CD14-positive monocyte (primary cell): ENCODE data around the gene OSTC. TPM values are rescaled to one million over a fixed set of nuclear protein-coding genes. Genes with fewer than 3 reads are reported as not detected.
A peak's percentile ranks its signal among the peaks of the same experiment; 100 is the strongest.

Experiments
- DNase-seq, 3 donors: peaks; one replicate each; pipeline ENCODE4 v3.0.0-alpha.2; 2011 to 2022
- H2AFZ ChIP-seq: 2 replicates; pipeline ENCODE4 v1.6.0; 2012; ENCODE audit warnings: mild to moderate bottlenecking, low read depth, low read length, inconsistent platforms; ENCODE audit not compliant: insufficient read depth, poor library complexity, severe bottlenecking
- H3K27ac ChIP-seq, 2 donors: 1 replicate in 1 of 2; 2 replicates in 1 of 2; pipeline ENCODE4 v1.5.1; 2012 to 2013; ENCODE audit warnings: low read length in 2 of 2, control low read depth in 1 of 2, inconsistent platforms in 1 of 2, low read depth in 1 of 2, mild to moderate bottlenecking in 1 of 2
- H3K27me3 ChIP-seq, 2 donors: one replicate each; pipeline versions ENCODE4 v1.6.0 to v1.6.1; 2011 to 2013; ENCODE audit warnings: low read length in 2 of 2; ENCODE audit not compliant: control insufficient read depth in 2 of 2, insufficient read depth in 2 of 2
- H3K36me3 ChIP-seq, 2 donors: replicated peaks in 1 of 2; 1 replicate in 1 of 2; 2 replicates in 1 of 2; pipeline versions ENCODE4 v1.5.1 to v1.6.1; 2012 to 2013; ENCODE audit warnings: low read length in 2 of 2, control low read depth in 1 of 2, inconsistent platforms in 1 of 2, mild to moderate bottlenecking in 1 of 2; ENCODE audit not compliant: insufficient read depth in 2 of 2, control insufficient read depth in 1 of 2
- H3K4me1 ChIP-seq, 2 donors: 1 replicate in 1 of 2; 2 replicates in 1 of 2; pipeline versions ENCODE4 v1.5.1 to v1.6.1; 2012 to 2013; ENCODE audit warnings: low read length in 2 of 2, control low read depth in 1 of 2, inconsistent platforms in 1 of 2, mild to moderate bottlenecking in 1 of 2, moderate library complexity in 1 of 2; ENCODE audit not compliant: insufficient read depth in 2 of 2, control insufficient read depth in 1 of 2
- H3K4me2 ChIP-seq: replicated peaks from 2 replicates; pipeline ENCODE3; 2012; ENCODE audit warnings: low read length, moderate library complexity, mild to moderate bottlenecking; ENCODE audit not compliant: poor library complexity, severe bottlenecking; ENCODE audit errors: extremely low read depth
- H3K4me3 ChIP-seq, 3 experiments: fragments of 200-600 bp in 1 of 3; sonication (generic) in 1 of 3; replicated peaks in 1 of 3; 1 replicate in 2 of 3; 2 replicates in 1 of 3; pipeline ENCODE4 v1.5.1; 2011 to 2013; ENCODE audit warnings: low read length in 3 of 3, mild to moderate bottlenecking in 3 of 3, control low read depth in 2 of 3, low read depth in 2 of 3, inconsistent platforms in 1 of 3, moderate library complexity in 1 of 3
- H3K79me2 ChIP-seq: 2 replicates; pipeline ENCODE4 v1.6.0; 2012; ENCODE audit warnings: mild to moderate bottlenecking, control low read depth, inconsistent platforms, low read length, moderate library complexity; ENCODE audit not compliant: insufficient read depth
- H3K9ac ChIP-seq: 2 replicates; pipeline ENCODE4 v1.6.0; 2017; ENCODE audit warnings: low read length, mild to moderate bottlenecking; ENCODE audit not compliant: insufficient read depth, poor library complexity, severe bottlenecking
- H3K9me3 ChIP-seq, 2 donors: replicated peaks in 1 of 2; 1 replicate in 1 of 2; 2 replicates in 1 of 2; pipeline versions ENCODE4 v1.5.1 to v1.6.1; 2012 to 2013; ENCODE audit warnings: low read length in 2 of 2, control low read depth in 1 of 2; ENCODE audit not compliant: control insufficient read depth in 1 of 2, insufficient read depth in 1 of 2
- H4K20me1 ChIP-seq: 2 replicates; pipeline ENCODE4 v1.6.0; 2012; ENCODE audit warnings: mild to moderate bottlenecking, low read length, control low read depth, moderate library complexity; ENCODE audit not compliant: insufficient read depth
- H3K27ac Mint-ChIP-seq, 7 donors: one replicate each; pipeline ENCODE4 v1.8.0; 2020; ENCODE audit warnings: mild to moderate bottlenecking in 7 of 7, mixed read lengths in 7 of 7, moderate library complexity in 6 of 7, inconsistent platforms in 2 of 7
- H3K27me3 Mint-ChIP-seq, 3 donors: one replicate each; pipeline ENCODE4 v1.8.0; 2021 to 2022; ENCODE audit warnings: low read depth in 3 of 3, mild to moderate bottlenecking in 3 of 3, mixed read lengths in 3 of 3, moderate library complexity in 3 of 3, inconsistent platforms in 1 of 3
- H3K36me3 Mint-ChIP-seq, 2 donors: one replicate each; pipeline ENCODE4 v1.8.0; 2020; ENCODE audit warnings: mixed read lengths in 2 of 2, inconsistent platforms in 1 of 2, mild to moderate bottlenecking in 1 of 2
- H3K4me1 Mint-ChIP-seq: one replicate; pipeline ENCODE4 v1.8.0; 2020; ENCODE audit warnings: mild to moderate bottlenecking, mixed read lengths
- H3K4me3 Mint-ChIP-seq, 2 donors: one replicate each; pipeline ENCODE4 v1.8.0; 2020; ENCODE audit warnings: mild to moderate bottlenecking in 2 of 2, mixed read lengths in 2 of 2, moderate library complexity in 1 of 2
- H3K9me3 Mint-ChIP-seq, 7 donors: one replicate each; pipeline ENCODE4 v1.8.0; 2020 to 2022; ENCODE audit warnings: mixed read lengths in 7 of 7, mild to moderate bottlenecking in 6 of 7, moderate library complexity in 6 of 7, inconsistent platforms in 2 of 7
- CTCF ChIP-seq: fragments of 200-600 bp; IDR thresholded peaks from one replicate; pipeline ENCODE4 v1.8.0; 2022; ENCODE audit warnings: antibody characterized with exemption, mild to moderate bottlenecking
- WGBS: methylation state at CpG from one replicate; pipeline ENCODE4 v1.1.5; 2013; ENCODE audit warnings: missing lambda C conversion rate; ENCODE audit not compliant: insufficient coverage; 5-methylcytosine and 5-hydroxymethylcytosine counted together
- intact Hi-C, 2 donors: fragments of 100-400 bp; cut with micrococcal nuclease; formaldehyde crosslinking; loops; one replicate each; pipeline versions ENCODE4 v1.15.0 to v1.15.1; 2023
- polyA plus RNA-seq, 3 donors: library from polyadenylated mRNA; depleted of rRNA in 1 of 3; unstranded in 2 of 3; stranded (reverse) in 1 of 3; fragments of 300-500 nt in 2 of 3; fragments of >200 nt in 1 of 3; fragmentation: Illumina TruSeq in 2 of 3; gene quantifications; 1 replicate in 2 of 3; 2 replicates in 1 of 3; pipeline ENCODE4 v1.2.3, GENCODE V29; 2012 to 2021

Gene OSTC
- polyA plus RNA-seq, 3 donors, result 68.5 to 156 (median 149) TPM

- Mint-ChIP-seq H3K4me1 (peaks cover 26% of the 10 kb centered on the region), H3K27me3 (no peaks in the 10 kb centered on the region), H3K4me3 (peak overlapping the region; percentile 96 to 98), H3K27ac (peak overlapping the region; percentile 93 to 98 (median 98)), H3K36me3 (peaks cover 9 to 10% of the 10 kb centered on the region in 2 donors), H3K9me3 (no peaks in the 10 kb centered on the region)
- no peak for TF ChIP-seq CTCF
- H3K36me3 ChIP-seq, result peaks cover 3 to 20% of the 10 kb centered on the region in 2 donors
- no peaks in the 10 kb centered on the region for H3K9me3 ChIP-seq
- H3K27me3 ChIP-seq, result no peaks in the 10 kb centered on the region
- peak overlapping the region; percentile 84 to 94 for H3K27ac ChIP-seq
- peaks cover 6% of the 10 kb centered on the region for H4K20me1 ChIP-seq
- 0% methylated on average over 2 of the region's 9 CpGs for WGBS
- intact Hi-C loops, result loop anchor here (2.0 kb wide), 1 partner anchor 30 kb away; the partner anchor contains the start of gene RPL34 (in 2 of the 2)
- H2AFZ ChIP-seq, result peak overlapping the region; percentile 94
- peak overlapping the region; percentile 57 to 97 (median 84) for H3K4me3 ChIP-seq
- DNase-seq, result peak; percentile 41 to 50 (median 49)
- H3K79me2 ChIP-seq, result peaks cover 46% of the 10 kb centered on the region
- H3K4me2 ChIP-seq, result peak overlapping the region; percentile 96
- H3K4me1 ChIP-seq, result peaks cover 16 to 18% of the 10 kb centered on the region in 2 donors
- H3K9ac ChIP-seq, result peak overlapping the region; percentile 91
Measured at GRCh38 chr4:108651014-108651791, 804 bp downstream of the OSTC start.

GRCh38 chr4:108662629-108663028, 12.2 kb downstream of the OSTC start:
- H3K79me2 ChIP-seq, result no peaks in the 10 kb centered on the region
- no peak overlapping the region for H3K4me2 ChIP-seq
- WGBS, result no CpG with 5 or more reads among the region's 3 CpGs
- H3K36me3 ChIP-seq, result peaks cover 70 to 97% of the 10 kb centered on the region in 2 donors
- H3K27ac ChIP-seq, result no peak overlapping the region
- Mint-ChIP-seq H3K9me3 (peaks cover 0 to 6% (median 0%) of the 10 kb centered on the region in 7 donors), H3K4me3 (no peak overlapping the region), H3K27ac (no peak overlapping the region), H3K4me1 (no peaks in the 10 kb centered on the region), H3K27me3 (no peaks in the 10 kb centered on the region), H3K36me3 (peaks cover 64 to 93% of the 10 kb centered on the region in 2 donors)
- H3K27me3 ChIP-seq, result no peaks in the 10 kb centered on the region
- no peaks in the 10 kb centered on the region for H4K20me1 ChIP-seq
- no peak for TF ChIP-seq CTCF
- H3K9me3 ChIP-seq, result no peaks in the 10 kb centered on the region
- DNase-seq, result no peak
- H3K4me1 ChIP-seq, result no peaks in the 10 kb centered on the region
- no peak overlapping the region for H2AFZ ChIP-seq
- no peak overlapping the region for H3K9ac ChIP-seq
- intact Hi-C loops, result no loop called here
- no peak overlapping the region for H3K4me3 ChIP-seq
